MM.1S (cell line): Measurements from ENCODE around the gene COL28A1.

ENCODE experiments used
- EZH2phosphoT487 ChIP-seq: fragments of 300-600 bp; sonication (generic); IDR thresholded peaks from 2 replicates; pipeline ENCODE4 v1.6.1; 2018; ENCODE audit warnings: antibody characterized with exemption, low read length
- TF ChIP-seq, protein P1 (sequence below): fragments of 300-600 bp; sonication (generic); IDR thresholded peaks from 2 replicates; pipeline ENCODE4 v1.5.1; 2016; ENCODE audit warnings: antibody characterized with exemption, low read length, mixed read lengths

DNA sequence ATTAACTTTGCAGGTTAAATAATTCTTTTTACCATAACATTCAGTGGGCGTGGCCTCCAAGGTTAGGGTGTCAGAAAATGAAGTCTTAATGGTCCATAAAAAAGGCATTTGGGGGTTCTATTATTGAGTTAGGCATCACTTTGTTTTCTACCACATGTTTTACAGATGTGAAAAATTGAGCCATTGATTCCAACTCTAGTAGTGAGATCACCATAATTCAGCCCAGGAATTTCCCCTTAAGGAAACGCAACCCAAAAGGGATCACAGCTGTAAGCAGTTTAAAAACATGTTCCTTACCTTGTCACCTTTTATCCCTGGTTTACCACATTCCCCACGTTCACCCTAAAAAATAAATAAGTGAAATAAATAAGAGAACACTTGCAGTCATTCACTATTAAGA is 24.9 kb downstream of the COL28A1 start:
- TF ChIP-seq, protein P1, sequence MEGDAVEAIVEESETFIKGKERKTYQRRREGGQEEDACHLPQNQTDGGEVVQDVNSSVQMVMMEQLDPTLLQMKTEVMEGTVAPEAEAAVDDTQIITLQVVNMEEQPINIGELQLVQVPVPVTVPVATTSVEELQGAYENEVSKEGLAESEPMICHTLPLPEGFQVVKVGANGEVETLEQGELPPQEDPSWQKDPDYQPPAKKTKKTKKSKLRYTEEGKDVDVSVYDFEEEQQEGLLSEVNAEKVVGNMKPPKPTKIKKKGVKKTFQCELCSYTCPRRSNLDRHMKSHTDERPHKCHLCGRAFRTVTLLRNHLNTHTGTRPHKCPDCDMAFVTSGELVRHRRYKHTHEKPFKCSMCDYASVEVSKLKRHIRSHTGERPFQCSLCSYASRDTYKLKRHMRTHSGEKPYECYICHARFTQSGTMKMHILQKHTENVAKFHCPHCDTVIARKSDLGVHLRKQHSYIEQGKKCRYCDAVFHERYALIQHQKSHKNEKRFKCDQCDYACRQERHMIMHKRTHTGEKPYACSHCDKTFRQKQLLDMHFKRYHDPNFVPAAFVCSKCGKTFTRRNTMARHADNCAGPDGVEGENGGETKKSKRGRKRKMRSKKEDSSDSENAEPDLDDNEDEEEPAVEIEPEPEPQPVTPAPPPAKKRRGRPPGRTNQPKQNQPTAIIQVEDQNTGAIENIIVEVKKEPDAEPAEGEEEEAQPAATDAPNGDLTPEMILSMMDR, result no peak
- TF ChIP-seq EZH2phosphoT487, result no peak
